Panc1 (cell line): Measurements from ENCODE around the gene KRTAP22-2. TPM values are rescaled to one million over a fixed set of nuclear protein-coding genes. Genes with fewer than 3 reads are reported as not detected.

ENCODE experiments used
- ATAC-seq: fragments of 200-7000 bp; cut with Tn5 transposase; 2 replicates; pipeline ENCODE4 v1.9.1; 2020; ENCODE audit warnings: mild to moderate bottlenecking, moderate library complexity
- Bru-seq: library from RNA; stranded (reverse); fragments of 400-500 nt; gene quantifications from one replicate; lab custom pipeline; 2021; lab: Mats Ljungman, UMichigan
- BruChase-seq, 2 experiments: library from RNA; stranded (reverse); fragments of 400-500 nt; gene quantifications; one replicate each; lab custom pipeline; 2021; lab: Mats Ljungman, UMichigan
- BruUV-seq: library from RNA; stranded (reverse); fragments of 400-500 nt; replicated peaks from 2 replicates; lab custom pipeline; 2021; lab: Mats Ljungman, UMichigan
- CTCF ChIA-PET: fragments of 300-600 bp; sonication (Branson Sonifier 250); formaldehyde crosslinking; loops from one replicate; lab custom pipeline; 2022; ENCODE audit warnings: antibody characterized with exemption; lab: Charles Lee
- POLR2A ChIA-PET: fragments of 300-600 bp; sonication (Branson Sonifier 250); formaldehyde crosslinking; loops from one replicate; lab custom pipeline; 2022; ENCODE audit warnings: antibody characterized with exemption; lab: Charles Lee
- DNase-seq: peaks from one replicate; pipeline ENCODE4 v3.0.0-alpha.2; 2010; ENCODE audit warnings: low read depth, low spot score
- H3K27ac ChIP-seq: 2 replicates; pipeline ENCODE4 v1.5.1; 2011; ENCODE audit warnings: mild to moderate bottlenecking, low read length, inconsistent platforms
- H3K27me3 ChIP-seq: fragments of 200-500 bp; sonication (Bioruptor generic); 2 replicates; pipeline ENCODE4 v1.6.0; 2014; ENCODE audit warnings: low read length, inconsistent platforms; ENCODE audit not compliant: control insufficient read depth, insufficient read depth
- H3K36me3 ChIP-seq: fragments of 200-500 bp; sonication (Bioruptor generic); 2 replicates; pipeline ENCODE4 v1.5.1; 2014; ENCODE audit warnings: inconsistent platforms, mild to moderate bottlenecking, low read length, moderate library complexity; ENCODE audit not compliant: control insufficient read depth, insufficient read depth
- H3K4me1 ChIP-seq: 2 replicates; pipeline ENCODE4 v1.5.1; 2011; ENCODE audit warnings: inconsistent platforms, mild to moderate bottlenecking, low read length, moderate library complexity; ENCODE audit not compliant: control insufficient read depth, insufficient read depth
- H3K4me3 ChIP-seq, 2 experiments: 2 replicates each; pipeline ENCODE4 v1.5.1; 2011 to 2012; ENCODE audit warnings: low read depth in 2 of 2, low read length in 2 of 2, mild to moderate bottlenecking in 2 of 2, inconsistent platforms in 1 of 2, moderate library complexity in 1 of 2
- H3K9me3 ChIP-seq: fragments of 200-500 bp; sonication (Bioruptor generic); 2 replicates; pipeline ENCODE4 v1.5.1; 2014; ENCODE audit warnings: low read depth, mild to moderate bottlenecking, inconsistent platforms, low read length, moderate library complexity; ENCODE audit not compliant: control insufficient read depth, insufficient read depth
- CTCF ChIP-seq: fragments of 450-650 bp; IDR thresholded peaks from 2 replicates; pipeline ENCODE4 v1.5.1; 2017; ENCODE audit warnings: mild to moderate bottlenecking
- POLR2AphosphoS5 ChIP-seq: IDR thresholded peaks from 2 replicates; pipeline ENCODE4 v1.6.1; 2012; ENCODE audit warnings: mild to moderate bottlenecking, low read depth, low read length, moderate library complexity
- REST ChIP-seq, 2 experiments: IDR thresholded peaks; 2 replicates each; pipeline ENCODE4 v1.6.1; 2011 to 2012; ENCODE audit warnings: low read depth in 2 of 2, control low read depth in 1 of 2, low read length in 1 of 2, mild to moderate bottlenecking in 1 of 2, moderate library complexity in 1 of 2; ENCODE audit not compliant: insufficient read depth in 1 of 2
- SIN3A ChIP-seq: IDR thresholded peaks from 2 replicates; pipeline ENCODE4 v1.6.1; 2012; ENCODE audit warnings: low read depth, mild to moderate bottlenecking, low read length, moderate library complexity, borderline replicate concordance; ENCODE audit not compliant: insufficient read depth
- TCF7L2 ChIP-seq: IDR thresholded peaks from 2 replicates; pipeline ENCODE4 v1.6.1; 2011; ENCODE audit warnings: mild to moderate bottlenecking, low read depth, low read length, inconsistent platforms
- in situ Hi-C: cut with HindIII; loops from 2 replicates; pipeline ENCODE4 v1.10.0; 2016; ENCODE audit warnings: low sequenced_read_pairs, low pct_unique_long_range_greater_than_20kb
- intact Hi-C: fragments of 100-400 bp; cut with micrococcal nuclease; formaldehyde crosslinking; loops from one replicate; pipeline ENCODE4 v1.10.0; 2022; ENCODE audit not compliant: unreplicated experiment
- long read RNA-seq: library from polyadenylated mRNA; unstranded; transcript quantifications from one replicate; pipeline ENCODE4 v2.0.0, GENCODE V29; 2021; ENCODE audit not compliant: unreplicated experiment
- polyA plus RNA-seq: library from polyadenylated mRNA; unstranded; fragments of >200 nt; gene quantifications from one replicate; pipeline ENCODE4 v1.2.1, GENCODE V29; 2012; ENCODE audit warnings: missing spikeins; ENCODE audit not compliant: insufficient read length
- total RNA-seq: library from RNA; stranded (reverse); gene quantifications from one replicate; pipeline ENCODE4 v1.2.1, GENCODE V29; 2021; ENCODE audit not compliant: unreplicated experiment

The KRTAP22-2 gene
- total RNA-seq (not detected), Bru-seq, nascent RNA (not detected), BruChase-seq, experiment 1, labeled RNA remaining after a 2-hour chase (not detected), BruChase-seq, experiment 2, labeled RNA remaining after a 6-hour chase (not detected)
- polyA plus RNA-seq = not detected
- long read RNA-seq = 0 reads

DNA sequence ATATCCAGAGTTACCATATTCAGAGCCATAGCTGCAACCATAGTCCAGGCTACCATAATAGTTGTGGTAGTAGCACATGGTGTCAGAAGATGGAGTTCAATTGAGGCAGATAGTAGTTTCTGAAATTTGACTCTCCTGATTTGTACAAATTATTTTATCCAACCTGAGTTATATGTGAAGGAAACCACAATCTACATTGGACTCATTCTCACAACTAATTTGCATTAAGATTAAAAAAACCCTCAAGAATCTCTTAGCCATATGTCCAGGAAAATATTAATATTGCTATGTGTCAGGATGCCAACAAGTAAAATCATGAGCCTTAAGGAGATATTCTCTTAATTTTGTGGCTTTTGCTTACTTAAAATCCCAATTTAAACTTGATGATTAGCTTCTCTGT is at the start of gene KRTAP22-2:
Gene KRTAP22-2 (minus strand): TSS at position 101 of the 400 bp plus-strand sequence.
- Histone ChIP-seq H3K4me3 (no peak within 1 kb of the TSS), H3K27ac (no peak within 1 kb of the TSS), H3K36me3 (no peaks in the 10 kb centered on the region), H3K27me3 (no peaks in the 10 kb centered on the region), H3K4me1 (no peaks in the 10 kb centered on the region), H3K9me3 (no peaks in the 10 kb centered on the region)
- no TSS peak for BruUV-seq
- ChIA-PET CTCF (no interaction called here), POLR2A (no interaction called here)
- intact Hi-C loops = no loop called here
- no peak for DNase-seq
- TF ChIP-seq POLR2AphosphoS5 (no peak), TCF7L2 (no peak), CTCF (no peak), SIN3A (no peak), REST (IDR thresholded peaks at IDR 0.05; ENCODE audit: insufficient read depth in 1 of 2, low read depth in 2 of 2, low read length in 1 of 2) (no peak)
- in situ Hi-C loops = no loop called here
- ATAC-seq = no peak

DNA sequence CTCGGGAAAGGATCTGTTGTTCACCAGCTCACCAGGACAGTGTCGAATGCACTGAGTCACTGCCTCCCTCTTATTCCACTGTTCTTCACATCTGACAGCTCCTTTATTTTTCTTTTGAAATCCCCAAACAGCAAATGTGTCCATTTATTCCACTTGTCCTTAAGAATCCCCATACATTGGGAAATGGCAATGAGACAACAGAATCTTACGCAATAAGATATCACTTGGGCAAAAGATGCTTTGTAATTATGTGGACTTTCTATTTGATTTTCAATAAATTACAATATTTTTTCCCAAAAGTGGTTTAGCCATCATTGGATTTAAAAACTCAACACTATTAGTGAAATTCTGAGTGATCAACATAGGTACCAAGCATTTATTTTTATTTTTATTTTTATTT is 48.5 kb upstream of the KRTAP22-2 start:
- BruUV-seq = no TSS peak
- CTCF ChIA-PET = no interaction called here
- intact Hi-C loops (no loop called here), in situ Hi-C loops (no loop called here)
- H3K9me3 ChIP-seq = no peaks in the 10 kb centered on the region
- no peaks in the 10 kb centered on the region for H3K36me3 ChIP-seq
- H3K27ac ChIP-seq = no peak overlapping the region
- no peaks in the 10 kb centered on the region for H3K4me1 ChIP-seq
- no peak for ATAC-seq
- POLR2A ChIA-PET = no interaction called here
- H3K27me3 ChIP-seq = no peaks in the 10 kb centered on the region
- no peak overlapping the region for H3K4me3 ChIP-seq
- DNase-seq = no peak
- TF ChIP-seq REST (IDR thresholded peaks at IDR 0.05; ENCODE audit: insufficient read depth in 1 of 2, low read depth in 2 of 2, low read length in 1 of 2) (no peak), TCF7L2 (no peak), POLR2AphosphoS5 (no peak), SIN3A (no peak), CTCF (no peak)
